ENCODE data around the gene PAF1.

The PAF1 gene

GRCh38 chr19:39389631-39390414 lies 1.1 kb downstream of the PAF1 start:
- TF ChIP-seq GABPA (IDR thresholded peaks at IDR 0.05; ENCODE audit: low read depth), result no peak
- Histone ChIP-seq H3K4me3 (replicated peaks; ENCODE audit: insufficient read depth, low read length) (peak overlapping the region; percentile 84), H3K27me3 (ENCODE audit: insufficient read depth, poor library complexity, severe bottlenecking) (no peaks in the 10 kb centered on the region), H3K27ac (replicated peaks) (peak overlapping the region; percentile 99)
- no peak for DNase-seq (ENCODE audit: low read depth in 1 of 2, low spot score in 1 of 2)

- H3K27ac ChIP-seq (replicated peaks), result no peak overlapping the region
- H3K4me3 ChIP-seq (replicated peaks; ENCODE audit: insufficient read depth, low read length), result no peak overlapping the region
- H3K27me3 ChIP-seq (ENCODE audit: insufficient read depth, poor library complexity, severe bottlenecking), result no peaks in the 10 kb centered on the region
- TF ChIP-seq POLR2AphosphoS5 (IDR thresholded peaks at IDR 0.05; ENCODE audit: low read depth) (no peak; the same call in 1 of the 2 replicates), CTCF (IDR thresholded peaks at IDR 0.05; ENCODE audit: insufficient read depth, low read length) (no peak), GABPA (IDR thresholded peaks at IDR 0.05; ENCODE audit: low read depth) (no peak), REST (IDR thresholded peaks at IDR 0.05; ENCODE audit: insufficient replicate concordance, low read depth) (no peak), SPI1 (IDR thresholded peaks at IDR 0.05; ENCODE audit: borderline replicate concordance, low read depth) (no peak)
- DNase-seq (ENCODE audit: low read depth in 1 of 2, low spot score in 1 of 2), result no peak
Measured at GRCh38 chr19:39388657-39389056, 2.2 kb downstream of the PAF1 start.

GRCh38 chr19:39386557-39386956 lies 4.3 kb downstream of the PAF1 start:
- DNase-seq (ENCODE audit: low read depth in 1 of 2, low spot score in 1 of 2), result no peak
- TF ChIP-seq POLR2AphosphoS5 (IDR thresholded peaks at IDR 0.05; ENCODE audit: low read depth), result no peak
- TF ChIP-seq GABPA (IDR thresholded peaks at IDR 0.05; ENCODE audit: low read depth), result no peak
- Histone ChIP-seq H3K27me3 (ENCODE audit: insufficient read depth, poor library complexity, severe bottlenecking) (no peaks in the 10 kb centered on the region), H3K4me3 (replicated peaks; ENCODE audit: insufficient read depth, low read length) (no peak overlapping the region), H3K27ac (replicated peaks) (no peak overlapping the region)

- Histone ChIP-seq H3K27me3 (ENCODE audit: insufficient read depth, poor library complexity, severe bottlenecking) (no peaks in the 10 kb centered on the region), H3K27ac (replicated peaks) (no peak overlapping the region), H3K4me3 (replicated peaks; ENCODE audit: insufficient read depth, low read length) (no peak overlapping the region)
- no peak for DNase-seq (ENCODE audit: low read depth in 1 of 2, low spot score in 1 of 2)
- TF ChIP-seq POLR2AphosphoS5 (IDR thresholded peaks at IDR 0.05; ENCODE audit: low read depth) (no peak), SPI1 (IDR thresholded peaks at IDR 0.05; ENCODE audit: borderline replicate concordance, low read depth) (no peak), REST (IDR thresholded peaks at IDR 0.05; ENCODE audit: insufficient replicate concordance, low read depth) (no peak), GABPA (IDR thresholded peaks at IDR 0.05; ENCODE audit: low read depth) (no peak), CTCF (IDR thresholded peaks at IDR 0.05; ENCODE audit: insufficient read depth, low read length) (no peak)
Measured at GRCh38 chr19:39385629-39386411, 5.1 kb downstream of the PAF1 start.

Data from HL-60 (cell line).